Measurements from ENCODE around the gene TP53AIP1. TPM values are rescaled to one million over a fixed set of nuclear protein-coding genes. Genes with fewer than 3 reads are reported as not detected.

TP53AIP1 gene
- total and polyA plus RNA-seq, 2 experiments from 2014 or later, result 0.17 to 0.23 TPM

- no peak for DNase-seq (ENCODE audit: low spot score)
- Histone ChIP-seq H3K4me3 (no peak overlapping the region), H2AFZ (no peak overlapping the region), H3K4me2 (peak overlapping the region; percentile 99), H3K27ac (no peak overlapping the region), H3K79me2 (no peaks in the 10 kb centered on the region), H3K36me3 (replicated peaks; ENCODE audit: insufficient read depth, low read depth) (no peaks in the 10 kb centered on the region), H3K27me3 (peaks cover 57% of the 10 kb centered on the region), H3K9me2 (replicated peaks; ENCODE audit: insufficient read depth) (no peaks in the 10 kb centered on the region), H3K9me3 (ENCODE audit: low read depth) (no peaks in the 10 kb centered on the region), H3K4me1 (ENCODE audit: insufficient read depth) (peaks cover 15% of the 10 kb centered on the region), H4K20me1 (ENCODE audit: insufficient read depth, poor library complexity, severe bottlenecking) (no peaks in the 10 kb centered on the region)
- TF ChIP-seq EZH2 (IDR thresholded peaks at IDR 0.05; ENCODE audit: borderline replicate concordance) (peak; percentile 83), EZH2phosphoT487 (IDR thresholded peaks at IDR 0.05; ENCODE audit: low read depth, severe bottlenecking, unreplicated experiment) (no peak)
- 38% methylated on average over 14 of the region's 14 CpGs for WGBS (ENCODE audit: low lambda C conversion rate, missing lambda C conversion rate)
Observed at GRCh38 chr11:128904303-128904655, 38.4 kb downstream of the TP53AIP1 start.

GRCh38 chr11:128903248-128904061, 39.2 kb downstream of the TP53AIP1 start:
- Histone ChIP-seq H3K79me2 (no peaks in the 10 kb centered on the region), H3K27me3 (peaks cover 59% of the 10 kb centered on the region), H3K4me1 (ENCODE audit: insufficient read depth) (peaks cover 15% of the 10 kb centered on the region), H3K4me3 (no peak overlapping the region), H4K20me1 (ENCODE audit: insufficient read depth, poor library complexity, severe bottlenecking) (no peaks in the 10 kb centered on the region), H3K36me3 (replicated peaks; ENCODE audit: insufficient read depth, low read depth) (no peaks in the 10 kb centered on the region), H2AFZ (no peak overlapping the region), H3K4me2 (no peak overlapping the region), H3K9me3 (ENCODE audit: low read depth) (no peaks in the 10 kb centered on the region), H3K27ac (no peak overlapping the region), H3K9me2 (replicated peaks; ENCODE audit: insufficient read depth) (no peaks in the 10 kb centered on the region)
- TF ChIP-seq CTCF (IDR thresholded peaks at IDR 0.05; ENCODE audit: poor library complexity) (no peak), EZH2 (IDR thresholded peaks at IDR 0.05; ENCODE audit: borderline replicate concordance) (no peak), EZH2phosphoT487 (IDR thresholded peaks at IDR 0.05; ENCODE audit: low read depth, severe bottlenecking, unreplicated experiment) (no peak)
- 24% methylated on average over 17 of the region's 17 CpGs for WGBS (ENCODE audit: low lambda C conversion rate, missing lambda C conversion rate)
- no peak for DNase-seq (ENCODE audit: low spot score)

- Histone ChIP-seq H3K4me2 (no peak overlapping the region), H3K4me1 (ENCODE audit: insufficient read depth) (peaks cover 15% of the 10 kb centered on the region), H3K27me3 (peaks cover 53% of the 10 kb centered on the region), H3K27ac (no peak overlapping the region), H3K36me3 (replicated peaks; ENCODE audit: insufficient read depth, low read depth) (no peaks in the 10 kb centered on the region), H3K4me3 (no peak overlapping the region), H4K20me1 (ENCODE audit: insufficient read depth, poor library complexity, severe bottlenecking) (no peaks in the 10 kb centered on the region), H3K9me2 (replicated peaks; ENCODE audit: insufficient read depth) (no peaks in the 10 kb centered on the region), H3K9me3 (ENCODE audit: low read depth) (no peaks in the 10 kb centered on the region), H3K79me2 (no peaks in the 10 kb centered on the region), H2AFZ (no peak overlapping the region)
- TF ChIP-seq EZH2 (IDR thresholded peaks at IDR 0.05; ENCODE audit: borderline replicate concordance) (no peak), EZH2phosphoT487 (IDR thresholded peaks at IDR 0.05; ENCODE audit: low read depth, severe bottlenecking, unreplicated experiment) (no peak), CTCF (IDR thresholded peaks at IDR 0.05; ENCODE audit: poor library complexity) (no peak)
- DNase-seq (ENCODE audit: low spot score), result no peak
- WGBS (ENCODE audit: low lambda C conversion rate, missing lambda C conversion rate), result 54% methylated on average over 10 of the region's 10 CpGs
Observed at GRCh38 chr11:128902515-128903066, 40.1 kb downstream of the TP53AIP1 start.

Data from hepatocyte (in vitro differentiated cells).